Pancreas (tissue), 10 donors: ENCODE measurements around the gene RNF31. TPM values are rescaled to one million over a fixed set of nuclear protein-coding genes. Genes with fewer than 3 reads are reported as not detected.

ENCODE experiments used
- ATAC-seq, 4 donors: fragments of 200-7000 bp; cut with Tn5 transposase; one replicate each; pipeline versions ENCODE4 v1.8.0 to v1.9.1; 2020; ENCODE audit warnings: mild to moderate bottlenecking in 4 of 4, moderate library complexity in 4 of 4
- DNase-seq, 6 donors: peaks; one replicate each; pipeline ENCODE4 v3.0.0-alpha.2; 2020
- FAIRE-seq: peaks from 2 replicates; lab custom pipeline; 2012; peaks lifted over from hg19 to GRCh38; lab: Jason Lieb, UNC
- H3K27ac ChIP-seq, 4 donors: fragments of 200-600 bp; sonication (generic); 1 replicate in 3 of 4; 2 replicates in 1 of 4; pipeline versions ENCODE4 v1.5.0 to v1.8.0; 2020
- H3K27me3 ChIP-seq, 4 donors: fragments of 200-600 bp; one replicate each; pipeline ENCODE4 v1.8.0; 2021
- H3K36me3 ChIP-seq, 3 donors: fragments of 200-600 bp; sonication (generic) in 1 of 3; one replicate each; pipeline versions ENCODE4 v1.5.0 to v1.8.0; 2020 to 2021
- H3K4me1 ChIP-seq, 3 donors: fragments of 200-600 bp; one replicate each; pipeline ENCODE4 v1.8.0; 2021
- H3K4me3 ChIP-seq, 4 donors: fragments of 200-600 bp; sonication (generic) in 2 of 4; one replicate each; pipeline versions ENCODE4 v1.5.0 to v1.8.0; 2020 to 2021
- H3K9me3 ChIP-seq, 4 donors: fragments of 200-600 bp; one replicate each; pipeline ENCODE4 v1.8.0; 2021
- CTCF ChIP-seq, 4 donors: fragments of 200-600 bp; sonication (generic) in 3 of 4; IDR thresholded peaks; one replicate each; pipeline versions ENCODE4 v1.5.0 to v1.8.0; 2021; ENCODE audit warnings: antibody characterized with exemption in 4 of 4
- WGBS, 2 donors: extraction: QIAGEN DNeasy Blood & Tissue Kit; methylation state at CpG; one replicate each; pipeline ENCODE4 v1.1.7; 2013; 5-methylcytosine and 5-hydroxymethylcytosine counted together
- intact Hi-C, 3 donors: fragments of 100-400 bp; cut with DNase I; formaldehyde crosslinking; loops; one replicate each; pipeline versions ENCODE4 v1.11.1 to v1.14.2; 2022
- polyA plus RNA-seq, 2 donors: library from polyadenylated mRNA; stranded (reverse); fragments of 200-250 nt; gene quantifications; one replicate each; pipeline ENCODE4 v1.2.3, GENCODE V29; 2013
- total RNA-seq, 6 donors: library from RNA; stranded (reverse); fragmentation: NEBNext Ultra II Directional in 4 of 6; extraction: Animal tissue kit (Norgen Biotek cat#: 25700) in 4 of 6; gene quantifications; one replicate each; pipeline versions ENCODE4 v1.2.1 to v1.2.4, GENCODE V29; 2021 to 2023
- donor health status: healthy with polysubstance abuse.
- donor health status: DM: no; HTN: no; CAD: no; lungs with moderate emphysema.
- donor health status: DM: no; HTN: no; CAD: no.
- donor health status: control.
- donor health status: control.
- donor health status: Bipolar disorder and iron deficiency.
- donor health status: DM: yes; HTN: yes; CAD: no.
- donor health status: DM: no; HTN: no; CAD: no.
- donor health status: DM: no; HTN: no; CAD: no.
- donor health status: DM: yes; HTN: yes; CAD: no.

RNF31 gene
- total and polyA plus RNA-seq, 8 donors, result 25.8 to 169 (median 40.4) TPM

- no peak for TF ChIP-seq CTCF (IDR thresholded peaks at IDR 0.05)
- Histone ChIP-seq H3K27ac (no peak overlapping the region), H3K4me3 (no peak overlapping the region), H3K9me3 (no peaks in the 10 kb centered on the region), H3K27me3 (no peaks in the 10 kb centered on the region), H3K36me3 (peaks cover 0 to 30% (median 24%) of the 10 kb centered on the region in 3 donors), H3K4me1 (no peaks in the 10 kb centered on the region)
- 94 to 96% methylated on average over 5 of the region's 5 CpGs for WGBS, 2 donors
- ATAC-seq (no peak), FAIRE-seq (no peak), DNase-seq (no peak)
- intact Hi-C loops, result no loop called here
These were observed 29.3 kb downstream of the RNF31 start for GRCh38 chr14:24176599-24176998.

GRCh38 chr14:24177041-24177825 is 29.9 kb downstream of the RNF31 start:
- Histone ChIP-seq H3K27ac (no peak overlapping the region), H3K9me3 (no peaks in the 10 kb centered on the region), H3K27me3 (no peaks in the 10 kb centered on the region), H3K4me1 (no peaks in the 10 kb centered on the region), H3K36me3 (peaks cover 0 to 32% (median 24%) of the 10 kb centered on the region in 3 donors), H3K4me3 (no peak overlapping the region)
- intact Hi-C loops, result no loop called here
- TF ChIP-seq CTCF (IDR thresholded peaks at IDR 0.05), result no peak
- DNase-seq (no peak), ATAC-seq (no peak), FAIRE-seq (no peak)
- 88 to 94% methylated on average over 12 of the region's 12 CpGs for WGBS, 2 donors

- no peak overlapping the region for H3K27ac ChIP-seq
- no peak for TF ChIP-seq CTCF (IDR thresholded peaks at IDR 0.05)
- WGBS, 2 donors, result 93 to 95% methylated on average over 14 of the region's 14 CpGs
- no peaks in the 10 kb centered on the region for H3K9me3 ChIP-seq
- FAIRE-seq (no peak), DNase-seq (no peak), ATAC-seq (no peak)
- peaks cover 0 to 39% (median 24%) of the 10 kb centered on the region in 3 donors for H3K36me3 ChIP-seq
- no peaks in the 10 kb centered on the region for H3K4me1 ChIP-seq
- no peaks in the 10 kb centered on the region for H3K27me3 ChIP-seq
- intact Hi-C loops, result no loop called here
- H3K4me3 ChIP-seq, result no peak overlapping the region
These were observed 30.6 kb downstream of the RNF31 start for GRCh38 chr14:24177891-24178290.

GRCh38 chr14:24178399-24179178 is 31.3 kb downstream of the RNF31 start:
- 90 to 91% methylated on average over 12 of the region's 12 CpGs for WGBS, 2 donors
- no peaks in the 10 kb centered on the region for H3K4me1 ChIP-seq
- DNase-seq (no peak), FAIRE-seq (no peak), ATAC-seq (no peak)
- TF ChIP-seq CTCF (IDR thresholded peaks at IDR 0.05), result no peak
- H3K4me3 ChIP-seq, result no peak overlapping the region
- H3K36me3 ChIP-seq, result peaks cover 0 to 46% (median 29%) of the 10 kb centered on the region in 3 donors
- no peaks in the 10 kb centered on the region for H3K9me3 ChIP-seq
- no peak overlapping the region for H3K27ac ChIP-seq
- intact Hi-C loops, result no loop called here
- no peaks in the 10 kb centered on the region for H3K27me3 ChIP-seq
